MG63 (cell line): ENCODE measurements around the gene UNC13C. TPM values are rescaled to one million over a fixed set of nuclear protein-coding genes. Genes with fewer than 3 reads are reported as not detected.

Source experiments
- DNase-seq: peaks from one replicate; pipeline ENCODE4 v3.0.0-alpha.2; 2020
- H3K27me3 ChIP-seq: fragments of 250-450 bp; sonication (Bioruptor Pico); 2 replicates; pipeline ENCODE4 v1.5.1; 2020; ENCODE audit warnings: mild to moderate bottlenecking, moderate library complexity
- H3K36me3 ChIP-seq: fragments of 250-450 bp; sonication (Bioruptor Pico); 2 replicates; pipeline ENCODE4 v1.5.1; 2020; ENCODE audit warnings: mild to moderate bottlenecking, moderate library complexity
- H3K4me3 ChIP-seq: fragments of 250-450 bp; sonication (Bioruptor Pico); 2 replicates; pipeline ENCODE4 v1.5.1; 2020; ENCODE audit warnings: mild to moderate bottlenecking, moderate library complexity
- H3K9me3 ChIP-seq: fragments of 250-450 bp; sonication (Bioruptor Pico); 2 replicates; pipeline ENCODE4 v1.5.1; 2020; ENCODE audit warnings: mild to moderate bottlenecking, moderate library complexity
- total RNA-seq: library from RNA; depleted of rRNA; stranded (reverse); fragments of >200 nt; shearing (Covaris generic); gene quantifications from 2 replicates; pipeline ENCODE4 v1.2.3, GENCODE V29; 2014; ENCODE audit warnings: low replicate concordance

Gene UNC13C
- total RNA-seq, 1 experiment from 2014 or later = not detected

GRCh38 chr15:54083501-54083900, 105.3 kb downstream of the UNC13C start:
- DNase-seq = no peak
- no peaks in the 10 kb centered on the region; the same call in 1 of the 2 replicates for H3K27me3 ChIP-seq
- H3K4me3 ChIP-seq = no peak overlapping the region
- H3K36me3 ChIP-seq = no peaks in the 10 kb centered on the region
- no peaks in the 10 kb centered on the region for H3K9me3 ChIP-seq

- Histone ChIP-seq H3K4me3 (no peak overlapping the region), H3K36me3 (no peaks in the 10 kb centered on the region), H3K9me3 (no peaks in the 10 kb centered on the region), H3K27me3 (no peaks in the 10 kb centered on the region; the same call in 1 of the 2 replicates)
- no peak for DNase-seq
These were observed 105.8 kb downstream of the UNC13C start for GRCh38 chr15:54083991-54084390.

DNA sequence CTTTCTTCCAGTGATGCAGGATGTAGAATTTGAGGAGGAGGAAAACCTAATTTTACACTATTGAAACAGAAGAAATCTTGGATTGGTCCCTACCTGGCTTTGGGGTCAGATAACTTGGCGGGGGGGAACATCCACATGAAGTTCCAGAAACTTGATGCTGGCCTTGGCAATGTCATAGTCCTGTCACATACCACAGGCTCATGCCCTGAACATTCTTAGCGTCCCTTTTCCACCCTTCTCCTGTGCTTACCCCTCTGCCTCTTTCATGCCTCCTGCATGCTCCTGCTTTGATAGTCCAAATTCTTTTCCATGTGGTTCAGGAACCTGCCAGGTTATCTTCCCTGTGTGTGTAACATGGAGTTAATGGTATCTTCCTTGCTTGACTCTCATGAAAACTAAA, 110.6 kb downstream of the UNC13C start:
- Histone ChIP-seq H3K36me3 (no peaks in the 10 kb centered on the region), H3K4me3 (no peak overlapping the region), H3K27me3 (no peaks in the 10 kb centered on the region), H3K9me3 (no peaks in the 10 kb centered on the region)
- no peak for DNase-seq

GRCh38 chr15:54089776-54090175, 111.5 kb downstream of the UNC13C start:
- no peak for DNase-seq
- H3K4me3 ChIP-seq = no peak overlapping the region
- no peaks in the 10 kb centered on the region for H3K9me3 ChIP-seq
- H3K36me3 ChIP-seq = no peaks in the 10 kb centered on the region
- H3K27me3 ChIP-seq = no peaks in the 10 kb centered on the region

- no peaks in the 10 kb centered on the region for H3K27me3 ChIP-seq
- no peaks in the 10 kb centered on the region for H3K9me3 ChIP-seq
- DNase-seq = no peak
- no peaks in the 10 kb centered on the region for H3K36me3 ChIP-seq
- H3K4me3 ChIP-seq = no peak overlapping the region
These were observed 113.4 kb downstream of the UNC13C start for GRCh38 chr15:54091651-54092050.

GRCh38 chr15:54094661-54095060, 116.4 kb downstream of the UNC13C start:
- Histone ChIP-seq H3K27me3 (no peaks in the 10 kb centered on the region; the same call in 1 of the 2 replicates), H3K9me3 (no peaks in the 10 kb centered on the region), H3K4me3 (no peak overlapping the region), H3K36me3 (no peaks in the 10 kb centered on the region)
- DNase-seq = no peak

DNA sequence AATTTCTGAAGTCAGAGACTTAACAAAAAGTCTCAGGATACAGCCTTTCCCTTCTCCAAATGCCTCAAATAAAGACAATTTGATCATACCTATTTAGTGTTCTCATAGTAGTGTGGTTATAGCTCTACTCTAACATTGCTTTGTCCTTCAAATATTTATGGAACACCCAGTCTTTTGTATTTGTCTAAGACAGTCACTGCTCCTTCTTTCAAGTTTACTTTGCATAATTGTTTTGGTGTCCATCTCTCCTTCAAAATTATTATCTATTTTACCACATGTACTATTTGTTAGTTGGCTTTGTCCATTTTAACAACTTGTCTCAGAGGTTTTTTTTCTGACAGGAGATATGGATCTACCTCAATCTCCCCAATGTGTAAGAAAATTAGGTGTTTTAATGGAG, 118.8 kb downstream of the UNC13C start:
- no peaks in the 10 kb centered on the region; the same call in 1 of the 2 replicates for H3K27me3 ChIP-seq
- DNase-seq = no peak
- H3K4me3 ChIP-seq = no peak overlapping the region
- no peaks in the 10 kb centered on the region for H3K9me3 ChIP-seq
- no peaks in the 10 kb centered on the region for H3K36me3 ChIP-seq

- no peak for DNase-seq
- no peaks in the 10 kb centered on the region for H3K9me3 ChIP-seq
- H3K36me3 ChIP-seq = no peaks in the 10 kb centered on the region
- no peak overlapping the region for H3K4me3 ChIP-seq
- H3K27me3 ChIP-seq = no peaks in the 10 kb centered on the region; the same call in 1 of the 2 replicates
These were observed 120.8 kb downstream of the UNC13C start for GRCh38 chr15:54099010-54099409.

GRCh38 chr15:54101664-54102270, 123.5 kb downstream of the UNC13C start:
- no peak for DNase-seq

GRCh38 chr15:54102704-54103103, 124.5 kb downstream of the UNC13C start:
- Histone ChIP-seq H3K27me3 (no peaks in the 10 kb centered on the region; the same call in 1 of the 2 replicates), H3K36me3 (no peaks in the 10 kb centered on the region), H3K9me3 (no peaks in the 10 kb centered on the region), H3K4me3 (no peak overlapping the region)
- no peak for DNase-seq

More at GRCh38 chr15:54101664-54102270, 123.5 kb downstream of the UNC13C start:
- Histone ChIP-seq H3K36me3 (no peaks in the 10 kb centered on the region), H3K9me3 (no peaks in the 10 kb centered on the region), H3K4me3 (no peak overlapping the region), H3K27me3 (no peaks in the 10 kb centered on the region; the same call in 1 of the 2 replicates)

GRCh38 chr15:54109014-54109413, 130.8 kb downstream of the UNC13C start:
- Histone ChIP-seq H3K9me3 (no peaks in the 10 kb centered on the region), H3K4me3 (no peak overlapping the region), H3K27me3 (no peaks in the 10 kb centered on the region), H3K36me3 (no peaks in the 10 kb centered on the region)
- DNase-seq = no peak

GRCh38 chr15:54119051-54119450, 140.8 kb downstream of the UNC13C start:
- no peak overlapping the region for H3K4me3 ChIP-seq
- no peaks in the 10 kb centered on the region for H3K27me3 ChIP-seq
- H3K9me3 ChIP-seq = no peaks in the 10 kb centered on the region
- H3K36me3 ChIP-seq = no peaks in the 10 kb centered on the region
- DNase-seq = no peak

- no peaks in the 10 kb centered on the region for H3K36me3 ChIP-seq
- no peaks in the 10 kb centered on the region for H3K9me3 ChIP-seq
- no peak for DNase-seq
- H3K4me3 ChIP-seq = no peak overlapping the region
- H3K27me3 ChIP-seq = no peaks in the 10 kb centered on the region
These were observed 142.8 kb downstream of the UNC13C start for GRCh38 chr15:54120949-54121463.

- Histone ChIP-seq H3K27me3 (no peaks in the 10 kb centered on the region), H3K9me3 (no peaks in the 10 kb centered on the region), H3K36me3 (no peaks in the 10 kb centered on the region), H3K4me3 (no peak overlapping the region)
- DNase-seq = no peak
These were observed 149.3 kb downstream of the UNC13C start for GRCh38 chr15:54127574-54127973.

GRCh38 chr15:54131410-54131809, 153.2 kb downstream of the UNC13C start:
- DNase-seq = no peak

DNA sequence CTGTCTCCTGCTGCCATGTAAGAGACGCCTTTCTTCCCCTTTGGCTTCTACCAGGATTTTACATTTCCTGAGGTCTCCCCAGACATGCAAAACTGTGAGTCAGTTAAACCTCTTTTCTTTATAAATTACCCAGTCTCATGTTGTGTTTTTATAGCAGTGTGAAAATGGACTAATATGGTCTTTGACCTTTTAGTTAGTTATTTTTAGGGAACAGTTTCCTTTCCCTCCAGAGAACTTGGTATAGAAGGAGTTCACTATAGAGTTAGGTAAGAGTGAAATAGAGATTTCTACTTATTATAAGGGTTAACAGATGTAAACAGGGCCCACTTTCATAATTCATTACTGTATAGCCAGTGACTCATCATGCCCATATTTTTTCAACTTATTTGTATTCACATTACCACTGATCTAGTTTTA, 170.9 kb downstream of the UNC13C start:
- no peak for DNase-seq
- Histone ChIP-seq H3K4me3 (no peak overlapping the region), H3K9me3 (no peaks in the 10 kb centered on the region), H3K36me3 (no peaks in the 10 kb centered on the region), H3K27me3 (no peaks in the 10 kb centered on the region)

More at GRCh38 chr15:54131410-54131809, 153.2 kb downstream of the UNC13C start:
- H3K9me3 ChIP-seq = no peaks in the 10 kb centered on the region
- H3K4me3 ChIP-seq = no peak overlapping the region
- no peaks in the 10 kb centered on the region for H3K27me3 ChIP-seq
- no peaks in the 10 kb centered on the region for H3K36me3 ChIP-seq

DNA sequence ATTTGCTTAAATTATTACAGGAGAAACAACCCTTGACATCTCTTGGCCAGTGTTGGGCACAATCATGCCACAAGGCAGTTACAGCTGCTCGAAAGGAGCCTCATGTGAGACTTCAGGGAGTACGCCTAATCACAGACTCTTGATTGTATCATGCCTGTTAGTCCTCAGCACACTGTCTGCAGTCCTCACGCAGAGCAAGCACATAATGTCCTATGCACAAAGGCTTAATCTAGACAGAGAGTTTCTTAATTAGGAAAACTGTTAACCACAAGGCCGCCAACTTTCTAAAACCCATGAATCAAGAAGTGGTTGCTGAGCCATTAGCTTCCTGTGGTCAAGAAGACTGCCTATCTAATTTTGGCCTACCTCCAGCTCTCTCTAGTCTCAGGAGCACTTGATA, 172.0 kb downstream of the UNC13C start:
- DNase-seq = no peak
- Histone ChIP-seq H3K4me3 (no peak overlapping the region), H3K9me3 (no peaks in the 10 kb centered on the region), H3K36me3 (no peaks in the 10 kb centered on the region), H3K27me3 (no peaks in the 10 kb centered on the region)

GRCh38 chr15:54159012-54159411, 180.8 kb downstream of the UNC13C start:
- Histone ChIP-seq H3K36me3 (no peaks in the 10 kb centered on the region), H3K9me3 (no peaks in the 10 kb centered on the region), H3K27me3 (no peaks in the 10 kb centered on the region), H3K4me3 (no peak overlapping the region)
- no peak for DNase-seq
